Endothelial cell of umbilical vein (primary cell): Measurements from ENCODE around the gene MAPK8. TPM values are rescaled to one million over a fixed set of nuclear protein-coding genes. Genes with fewer than 3 reads are reported as not detected.

ENCODE experiments used
- BruUV-seq: library from RNA; stranded (reverse); fragments of 400-500 nt; replicated peaks from 2 replicates; lab custom pipeline; 2021; lab: Mats Ljungman, UMichigan
- CTCF ChIA-PET: fragments of 300-600, 350-600 bp; sonication (Branson Sonifier 250); formaldehyde crosslinking; loops from one replicate; lab custom pipeline; 2021; ENCODE audit warnings: antibody characterized with exemption, inconsistent platforms; lab: Charles Lee
- POLR2A ChIA-PET: fragments of 300-600, 350-600 bp; sonication (Branson Sonifier 250); formaldehyde crosslinking; loops from one replicate; lab custom pipeline; 2021; ENCODE audit warnings: antibody characterized with exemption, inconsistent platforms; lab: Charles Lee
- DNase-seq: peaks from one replicate; pipeline ENCODE4 v3.0.0-alpha.2; 2011; ENCODE audit warnings: low read depth, low spot score
- FAIRE-seq: peaks from 2 replicates; lab custom pipeline; 2011; peaks lifted over from hg19 to GRCh38; lab: Jason Lieb, UNC
- H2AFZ ChIP-seq: 2 replicates; pipeline ENCODE4 v1.6.0; 2012; ENCODE audit warnings: low read depth, low read length, control low read depth, inconsistent platforms
- H3K27ac ChIP-seq: 2 replicates; pipeline ENCODE4 v1.5.1; 2011; ENCODE audit warnings: low read depth, mild to moderate bottlenecking, control low read depth, low read length, moderate library complexity; ENCODE audit not compliant: insufficient read depth
- H3K27me3 ChIP-seq, 2 experiments: 2 replicates each; pipeline versions ENCODE4 v1.6.0 to v1.6.1; 2011; ENCODE audit warnings: low read length in 2 of 2, mixed read lengths in 1 of 2; ENCODE audit not compliant: control insufficient read depth in 2 of 2, insufficient read depth in 2 of 2
- H3K36me3 ChIP-seq, 2 experiments: 2 replicates in 1 of 2; 3 replicates in 1 of 2; pipeline ENCODE4 v1.5.1; 2011; ENCODE audit warnings: low read length in 2 of 2, mild to moderate bottlenecking in 1 of 2, moderate library complexity in 1 of 2; ENCODE audit not compliant: control insufficient read depth in 2 of 2, insufficient read depth in 2 of 2; ENCODE audit errors: extremely low read depth in 1 of 2
- H3K4me1 ChIP-seq: 3 replicates; pipeline ENCODE4 v1.5.1; 2011; ENCODE audit warnings: mild to moderate bottlenecking, low read length; ENCODE audit not compliant: control insufficient read depth, insufficient read depth; ENCODE audit errors: extremely low read depth
- H3K4me2 ChIP-seq: 2 replicates; pipeline ENCODE4 v1.6.1; 2011; ENCODE audit warnings: low read length, control low read depth, mixed read lengths; ENCODE audit not compliant: insufficient read depth
- H3K4me3 ChIP-seq, 3 experiments: fragments of 200-600 bp in 1 of 3; sonication (generic), shearing (Covaris generic) in 1 of 3; replicated peaks in 1 of 3; 2 replicates each; pipeline ENCODE4 v1.5.1; 2011 to 2016; ENCODE audit warnings: control low read depth in 3 of 3, low read length in 3 of 3, mild to moderate bottlenecking in 2 of 3, inconsistent platforms in 1 of 3, low read depth in 1 of 3, moderate library complexity in 1 of 3; ENCODE audit not compliant: insufficient read depth in 1 of 3
- H3K79me2 ChIP-seq: 2 replicates; pipeline ENCODE4 v1.6.0; 2012; ENCODE audit warnings: low read length, inconsistent platforms; ENCODE audit not compliant: control insufficient read depth, insufficient read depth
- H3K9ac ChIP-seq: replicated peaks from 2 replicates; pipeline ENCODE3; 2011; ENCODE audit warnings: low read length, control low read depth; ENCODE audit not compliant: insufficient read depth; ENCODE audit errors: extremely low read depth
- H3K9me1 ChIP-seq: replicated peaks from 3 replicates; pipeline ENCODE4 v1.6.0; 2011; ENCODE audit warnings: mild to moderate bottlenecking, low read length; ENCODE audit not compliant: control insufficient read depth, insufficient read depth; ENCODE audit errors: extremely low read depth
- H3K9me3 ChIP-seq: replicated peaks from 2 replicates; pipeline ENCODE4 v1.5.1; 2012; ENCODE audit warnings: low read length, inconsistent platforms; ENCODE audit not compliant: control insufficient read depth, insufficient read depth
- H4K20me1 ChIP-seq: replicated peaks from 2 replicates; pipeline ENCODE3; 2011; ENCODE audit warnings: mild to moderate bottlenecking, low read length; ENCODE audit not compliant: control insufficient read depth, insufficient read depth; ENCODE audit errors: extremely low read depth
- EZH2 ChIP-seq: IDR thresholded peaks from 2 replicates; pipeline ENCODE4 v1.6.1; 2012; ENCODE audit warnings: borderline replicate concordance, low read depth, mild to moderate bottlenecking, moderate library complexity, low read length, inconsistent platforms; ENCODE audit not compliant: severe bottlenecking
- FOS ChIP-seq: IDR thresholded peaks from 2 replicates; pipeline ENCODE4 v1.6.1; 2011; ENCODE audit warnings: mild to moderate bottlenecking, low read length, moderate library complexity, borderline replicate concordance; ENCODE audit not compliant: insufficient read depth
- GATA2 ChIP-seq: IDR thresholded peaks from 2 replicates; pipeline ENCODE4 v1.7.0; 2011; ENCODE audit warnings: low read depth, mild to moderate bottlenecking, moderate library complexity, mixed read lengths, low read length; ENCODE audit not compliant: insufficient read length, insufficient read depth
- JUN ChIP-seq: IDR thresholded peaks from 2 replicates; pipeline ENCODE4 v1.6.1; 2011; ENCODE audit warnings: borderline replicate concordance, low read depth; ENCODE audit not compliant: insufficient read length, insufficient read depth
- MYC ChIP-seq: IDR thresholded peaks from one replicate; pipeline ENCODE4 v1.6.1; 2011; ENCODE audit warnings: mild to moderate bottlenecking, low read depth, low read length
- POLR2A ChIP-seq: IDR thresholded peaks from 2 replicates; pipeline ENCODE4 v1.6.1; 2012; ENCODE audit warnings: low read depth, mild to moderate bottlenecking, control low read depth, low read length
- POLR2AphosphoS5 ChIP-seq: IDR thresholded peaks from 2 replicates; pipeline ENCODE4 v1.6.1; 2012; ENCODE audit warnings: low read depth, mild to moderate bottlenecking, control low read depth, low read length, moderate library complexity; ENCODE audit not compliant: insufficient read depth
- dilution Hi-C: fragments of 300-500 bp; cut with MboI; formaldehyde crosslinking; loops from one replicate; pipeline ENCODE4 v1.15.0; 2019; ENCODE audit warnings: low sequenced_read_pairs; ENCODE audit not compliant: extremely low pct_ligation_motif_present
- intact Hi-C: fragments of 100-400 bp; cut with micrococcal nuclease; formaldehyde crosslinking; loops from one replicate; pipeline ENCODE4 v1.10.0; 2022
- polyA plus RNA-seq, 4 experiments: library from polyadenylated mRNA; depleted of rRNA in 3 of 4; stranded (reverse) in 3 of 4; unstranded in 1 of 4; fragments of >200 nt; gene quantifications; 2 replicates each; pipeline versions ENCODE4 v1.2.1 to v1.2.3, GENCODE V29; 2011 to 2012; ENCODE audit warnings: missing spikeins in 1 of 4
- total RNA-seq: library from RNA; stranded (reverse); gene quantifications from 2 replicates; pipeline ENCODE4 v1.2.3, GENCODE V29; 2021
- TF ChIP-seq, protein P1 (sequence below), 2 donors: IDR thresholded peaks; 1 replicate in 1 of 2; 2 replicates in 1 of 2; pipeline ENCODE4 v1.5.1; 2011; ENCODE audit warnings: low read length in 2 of 2, mild to moderate bottlenecking in 2 of 2, moderate library complexity in 2 of 2, control low read depth in 1 of 2, inconsistent platforms in 1 of 2, low read depth in 1 of 2; ENCODE audit not compliant: insufficient read depth in 1 of 2; ENCODE audit errors: extremely low read depth in 1 of 2
- TF ChIP-seq, protein P2 (sequence below): IDR thresholded peaks from 2 replicates; pipeline ENCODE4 v1.6.1; 2011; ENCODE audit not compliant: insufficient read depth, insufficient read length

The MAPK8 gene
- total and polyA plus RNA-seq, 2 donors (not counting 3 experiments of a cell fraction or from before 2014, with no cell fraction given): 25.3 to 56.2 TPM

DNA sequence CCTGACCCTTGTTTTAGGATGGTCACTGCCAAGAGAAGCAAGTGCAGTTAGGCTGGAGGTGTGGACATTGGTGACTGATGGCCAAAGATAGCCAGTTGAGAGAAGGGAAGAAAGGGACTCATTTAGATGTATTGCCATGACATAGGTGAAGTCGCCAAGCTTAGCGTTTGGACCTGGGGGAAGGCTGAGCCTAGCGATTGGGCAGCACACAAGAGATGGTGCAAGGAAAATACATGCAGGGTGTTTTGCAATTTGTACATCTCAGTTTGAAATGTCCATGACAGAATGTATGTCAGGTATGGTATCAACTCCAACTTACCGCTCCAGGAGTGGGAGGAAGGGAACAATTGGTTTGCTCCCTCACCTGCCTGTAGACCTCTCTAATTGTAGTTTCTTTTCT is 134.3 kb downstream of the MAPK8 start:
- no peaks in the 10 kb centered on the region for H3K4me1 ChIP-seq
- H3K9ac ChIP-seq: no peak overlapping the region
- H3K9me3 ChIP-seq: no peaks in the 10 kb centered on the region
- dilution Hi-C loops: no loop called here
- H3K9me1 ChIP-seq: peaks cover 2% of the 10 kb centered on the region
- no peak overlapping the region for H3K4me2 ChIP-seq
- H3K79me2 ChIP-seq: no peaks in the 10 kb centered on the region
- H2AFZ ChIP-seq: no peak overlapping the region
- no peak for FAIRE-seq
- no peaks in the 10 kb centered on the region for H3K27me3 ChIP-seq
- POLR2A ChIA-PET: no interaction called here
- TF ChIP-seq, protein P1, sequence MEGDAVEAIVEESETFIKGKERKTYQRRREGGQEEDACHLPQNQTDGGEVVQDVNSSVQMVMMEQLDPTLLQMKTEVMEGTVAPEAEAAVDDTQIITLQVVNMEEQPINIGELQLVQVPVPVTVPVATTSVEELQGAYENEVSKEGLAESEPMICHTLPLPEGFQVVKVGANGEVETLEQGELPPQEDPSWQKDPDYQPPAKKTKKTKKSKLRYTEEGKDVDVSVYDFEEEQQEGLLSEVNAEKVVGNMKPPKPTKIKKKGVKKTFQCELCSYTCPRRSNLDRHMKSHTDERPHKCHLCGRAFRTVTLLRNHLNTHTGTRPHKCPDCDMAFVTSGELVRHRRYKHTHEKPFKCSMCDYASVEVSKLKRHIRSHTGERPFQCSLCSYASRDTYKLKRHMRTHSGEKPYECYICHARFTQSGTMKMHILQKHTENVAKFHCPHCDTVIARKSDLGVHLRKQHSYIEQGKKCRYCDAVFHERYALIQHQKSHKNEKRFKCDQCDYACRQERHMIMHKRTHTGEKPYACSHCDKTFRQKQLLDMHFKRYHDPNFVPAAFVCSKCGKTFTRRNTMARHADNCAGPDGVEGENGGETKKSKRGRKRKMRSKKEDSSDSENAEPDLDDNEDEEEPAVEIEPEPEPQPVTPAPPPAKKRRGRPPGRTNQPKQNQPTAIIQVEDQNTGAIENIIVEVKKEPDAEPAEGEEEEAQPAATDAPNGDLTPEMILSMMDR (IDR thresholded peaks at IDR 0.05; ENCODE audit: extremely low read depth in 1 of 2, insufficient read depth in 1 of 2, low read depth in 1 of 2, low read length in 2 of 2): no peak
- TF ChIP-seq POLR2A (no peak), EZH2 (no peak), MYC (no peak), FOS (no peak), JUN (no peak), POLR2AphosphoS5 (no peak), GATA2 (no peak)
- TF ChIP-seq, protein P2, sequence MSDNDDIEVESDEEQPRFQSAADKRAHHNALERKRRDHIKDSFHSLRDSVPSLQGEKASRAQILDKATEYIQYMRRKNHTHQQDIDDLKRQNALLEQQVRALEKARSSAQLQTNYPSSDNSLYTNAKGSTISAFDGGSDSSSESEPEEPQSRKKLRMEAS: no peak
- H3K4me3 ChIP-seq: no peak overlapping the region
- intact Hi-C loops: no loop called here
- BruUV-seq: no TSS peak
- CTCF ChIA-PET: interaction anchor here (1.1 to 1.8 kb wide), 4 partner anchors 10 to 215 kb away, joined by 3 to 6 read pairs (median 4); no protein-coding TSS in a partner anchor
- DNase-seq: no peak
- H3K36me3 ChIP-seq: peaks cover 5 to 8% of the 10 kb centered on the region in 2 experiments
- no peak overlapping the region for H3K27ac ChIP-seq
- no peaks in the 10 kb centered on the region for H4K20me1 ChIP-seq
